Uterus (tissue), 2 donors: ENCODE data around the gene HINT3.

Experiments
- POLR2A ChIP-seq, 2 donors: fragments of 450-650 bp; IDR thresholded peaks; one replicate each; pipeline ENCODE4 v1.6.1; 2016; ENCODE audit warnings: antibody characterized with exemption in 2 of 2, mild to moderate bottlenecking in 1 of 2, moderate library complexity in 1 of 2
- TF ChIP-seq, protein P1 (sequence below), 4 experiments: fragments of 200-600 bp in 2 of 4; fragments of 450-650 bp in 2 of 4; sonication (generic) in 2 of 4; IDR thresholded peaks; one replicate each; pipeline ENCODE4 v1.5.1; 2016 to 2019; ENCODE audit warnings: antibody characterized with exemption in 4 of 4, mild to moderate bottlenecking in 2 of 4, moderate library complexity in 1 of 4

- TF ChIP-seq, protein P1, sequence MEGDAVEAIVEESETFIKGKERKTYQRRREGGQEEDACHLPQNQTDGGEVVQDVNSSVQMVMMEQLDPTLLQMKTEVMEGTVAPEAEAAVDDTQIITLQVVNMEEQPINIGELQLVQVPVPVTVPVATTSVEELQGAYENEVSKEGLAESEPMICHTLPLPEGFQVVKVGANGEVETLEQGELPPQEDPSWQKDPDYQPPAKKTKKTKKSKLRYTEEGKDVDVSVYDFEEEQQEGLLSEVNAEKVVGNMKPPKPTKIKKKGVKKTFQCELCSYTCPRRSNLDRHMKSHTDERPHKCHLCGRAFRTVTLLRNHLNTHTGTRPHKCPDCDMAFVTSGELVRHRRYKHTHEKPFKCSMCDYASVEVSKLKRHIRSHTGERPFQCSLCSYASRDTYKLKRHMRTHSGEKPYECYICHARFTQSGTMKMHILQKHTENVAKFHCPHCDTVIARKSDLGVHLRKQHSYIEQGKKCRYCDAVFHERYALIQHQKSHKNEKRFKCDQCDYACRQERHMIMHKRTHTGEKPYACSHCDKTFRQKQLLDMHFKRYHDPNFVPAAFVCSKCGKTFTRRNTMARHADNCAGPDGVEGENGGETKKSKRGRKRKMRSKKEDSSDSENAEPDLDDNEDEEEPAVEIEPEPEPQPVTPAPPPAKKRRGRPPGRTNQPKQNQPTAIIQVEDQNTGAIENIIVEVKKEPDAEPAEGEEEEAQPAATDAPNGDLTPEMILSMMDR (IDR thresholded peaks at IDR 0.05): no peak
- TF ChIP-seq POLR2A (IDR thresholded peaks at IDR 0.05): no peak
These were observed 11.9 kb downstream of the HINT3 start for GRCh38 chr6:125968493-125968892.
